ENCODE data around the gene LAMA2.

The LAMA2 gene

GRCh38 chr6:129212081-129212480, 329.1 kb downstream of the LAMA2 start:
- Histone ChIP-seq H3K9me2 (replicated peaks; ENCODE audit: insufficient read depth, low read length) (no peaks in the 10 kb centered on the region), H3K27ac (ENCODE audit: low read length) (no peak overlapping the region), H3K4me1 (ENCODE audit: low read length) (no peaks in the 10 kb centered on the region), H3K27me3 (replicated peaks; ENCODE audit: insufficient read depth, low read length) (no peaks in the 10 kb centered on the region), H2AFZ (ENCODE audit: low read length) (no peak overlapping the region), H4K20me1 (ENCODE audit: insufficient read depth, low read length) (no peaks in the 10 kb centered on the region), H3K9me3 (replicated peaks; ENCODE audit: insufficient read depth, low read length) (no peaks in the 10 kb centered on the region), H3K36me3 (replicated peaks; ENCODE audit: insufficient read depth, low read length) (no peaks in the 10 kb centered on the region), H3K4me2 (ENCODE audit: low read depth, low read length) (no peak overlapping the region), H3K79me2 (ENCODE audit: low read length) (no peaks in the 10 kb centered on the region), H3K4me3 (ENCODE audit: low read length) (no peak overlapping the region), H3K9ac (ENCODE audit: low read length) (no peak overlapping the region), H3F3A (ENCODE audit: insufficient read depth, low read length) (no peaks in the 10 kb centered on the region)
- no peak for DNase-seq
- TF ChIP-seq EZH2phosphoT487 (IDR thresholded peaks at IDR 0.05; ENCODE audit: low read length) (no peak), CTCF (IDR thresholded peaks at IDR 0.05; ENCODE audit: low read length) (no peak), EZH2 (optimal IDR thresholded peaks at IDR 0.05; ENCODE audit: low read depth, low read length) (no peak)

- no peaks in the 10 kb centered on the region for H3K4me1 ChIP-seq (ENCODE audit: low read length)
- no peaks in the 10 kb centered on the region for H4K20me1 ChIP-seq (ENCODE audit: insufficient read depth, low read length)
- no peaks in the 10 kb centered on the region for H3K79me2 ChIP-seq (ENCODE audit: low read length)
- H3K4me3 ChIP-seq (ENCODE audit: low read length): no peak overlapping the region
- H2AFZ ChIP-seq (ENCODE audit: low read length): no peak overlapping the region
- no peaks in the 10 kb centered on the region for H3K9me2 ChIP-seq (replicated peaks; ENCODE audit: insufficient read depth, low read length)
- no peak overlapping the region for H3K4me2 ChIP-seq (ENCODE audit: low read depth, low read length)
- no peaks in the 10 kb centered on the region for H3F3A ChIP-seq (ENCODE audit: insufficient read depth, low read length)
- DNase-seq: no peak
- no peaks in the 10 kb centered on the region for H3K27me3 ChIP-seq (replicated peaks; ENCODE audit: insufficient read depth, low read length)
- TF ChIP-seq EZH2phosphoT487 (IDR thresholded peaks at IDR 0.05; ENCODE audit: low read length) (no peak), EZH2 (optimal IDR thresholded peaks at IDR 0.05; ENCODE audit: low read depth, low read length) (no peak), CTCF (IDR thresholded peaks at IDR 0.05; ENCODE audit: low read length) (no peak)
- H3K36me3 ChIP-seq (replicated peaks; ENCODE audit: insufficient read depth, low read length): no peaks in the 10 kb centered on the region
- H3K9me3 ChIP-seq (replicated peaks; ENCODE audit: insufficient read depth, low read length): no peaks in the 10 kb centered on the region
- no peak overlapping the region for H3K27ac ChIP-seq (ENCODE audit: low read length)
- no peak overlapping the region for H3K9ac ChIP-seq (ENCODE audit: low read length)
Observed at GRCh38 chr6:129215246-129215645, 332.3 kb downstream of the LAMA2 start.

- no peaks in the 10 kb centered on the region for H4K20me1 ChIP-seq (ENCODE audit: insufficient read depth, low read length)
- H3K27me3 ChIP-seq (replicated peaks; ENCODE audit: insufficient read depth, low read length): no peaks in the 10 kb centered on the region
- no peaks in the 10 kb centered on the region for H3K9me2 ChIP-seq (replicated peaks; ENCODE audit: insufficient read depth, low read length)
- TF ChIP-seq CTCF (IDR thresholded peaks at IDR 0.05; ENCODE audit: low read length): no peak
- no peak for TF ChIP-seq EZH2 (optimal IDR thresholded peaks at IDR 0.05; ENCODE audit: low read depth, low read length)
- TF ChIP-seq EZH2phosphoT487 (IDR thresholded peaks at IDR 0.05; ENCODE audit: low read length): no peak
- no peak overlapping the region for H3K4me2 ChIP-seq (ENCODE audit: low read depth, low read length)
- H3K27ac ChIP-seq (ENCODE audit: low read length): no peak overlapping the region
- no peaks in the 10 kb centered on the region for H3K9me3 ChIP-seq (replicated peaks; ENCODE audit: insufficient read depth, low read length)
- H3K4me3 ChIP-seq (ENCODE audit: low read length): no peak overlapping the region
- H3K9ac ChIP-seq (ENCODE audit: low read length): no peak overlapping the region
- no peak for DNase-seq
- no peaks in the 10 kb centered on the region for H3K79me2 ChIP-seq (ENCODE audit: low read length)
- H3K4me1 ChIP-seq (ENCODE audit: low read length): no peaks in the 10 kb centered on the region
- H3F3A ChIP-seq (ENCODE audit: insufficient read depth, low read length): no peaks in the 10 kb centered on the region
- no peak overlapping the region for H2AFZ ChIP-seq (ENCODE audit: low read length)
- H3K36me3 ChIP-seq (replicated peaks; ENCODE audit: insufficient read depth, low read length): no peaks in the 10 kb centered on the region
Observed at GRCh38 chr6:129215916-129216520, 333.1 kb downstream of the LAMA2 start.
